Glutamatergic neuron (in vitro differentiated cells): ENCODE data around the gene GPR89B. TPM values are rescaled to one million over a fixed set of nuclear protein-coding genes. Genes with fewer than 3 reads are reported as not detected.
"Not testable (repeated sequence)": the region's sequence is repeated elsewhere in the genome, so short reads cannot be mapped to it uniquely, and the experiment has no call there.

Source experiments
- DNase-seq: peaks from one replicate; pipeline ENCODE4 v3.0.0; 2022
- H3K27ac Mint-ChIP-seq: one replicate; pipeline ENCODE4 v1.8.0; 2020; ENCODE audit warnings: mild to moderate bottlenecking, mixed read lengths, inconsistent platforms; ENCODE audit not compliant: unreplicated experiment
- H3K27me3 Mint-ChIP-seq: one replicate; pipeline ENCODE4 v1.8.0; 2020; ENCODE audit warnings: mild to moderate bottlenecking, moderate library complexity, mixed read lengths, inconsistent platforms; ENCODE audit not compliant: unreplicated experiment
- H3K36me3 Mint-ChIP-seq: one replicate; pipeline ENCODE4 v1.8.0; 2020; ENCODE audit warnings: mild to moderate bottlenecking, mixed read lengths, inconsistent platforms; ENCODE audit not compliant: unreplicated experiment
- H3K4me1 Mint-ChIP-seq: one replicate; pipeline ENCODE4 v1.8.0; 2020; ENCODE audit warnings: mild to moderate bottlenecking, low read depth, mixed read lengths, inconsistent platforms; ENCODE audit not compliant: unreplicated experiment
- H3K4me3 Mint-ChIP-seq: one replicate; pipeline ENCODE4 v1.8.0; 2020; ENCODE audit warnings: mild to moderate bottlenecking, mixed read lengths, inconsistent platforms; ENCODE audit not compliant: unreplicated experiment
- H3K9me3 Mint-ChIP-seq: one replicate; pipeline ENCODE4 v1.8.0; 2020; ENCODE audit warnings: mild to moderate bottlenecking, moderate library complexity, mixed read lengths, inconsistent platforms; ENCODE audit not compliant: unreplicated experiment
- CTCF ChIP-seq: fragments of 200-600 bp; sonication (generic); IDR thresholded peaks from one replicate; pipeline ENCODE4 v1.5.0; 2021; ENCODE audit not compliant: partially characterized antibody, unreplicated experiment
- total RNA-seq: library from RNA; stranded (reverse); fragmentation: NEBNext Ultra II Directional; extraction: Animal tissue kit (Norgen Biotek cat#: 25700); gene quantifications from one replicate; pipeline ENCODE4 v1.2.1, GENCODE V29; 2021; ENCODE audit not compliant: unreplicated experiment

Gene GPR89B
- total RNA-seq, 1 donor from 2014 or later: 26.0 TPM

GRCh38 chr1:147919896-147920295, 8.3 kb upstream of the GPR89B start:
- DNase-seq: no peak
- H3K9me3 Mint-ChIP-seq: no peaks in the 10 kb centered on the region
- no peak for TF ChIP-seq CTCF
- H3K4me3 Mint-ChIP-seq: no peak overlapping the region
- peaks cover 3% of the 10 kb centered on the region for H3K27me3 Mint-ChIP-seq
- H3K36me3 Mint-ChIP-seq: no peaks in the 10 kb centered on the region
- H3K27ac Mint-ChIP-seq: no peak overlapping the region
- H3K4me1 Mint-ChIP-seq: no peaks in the 10 kb centered on the region

GRCh38 chr1:147924813-147925212, 3.4 kb upstream of the GPR89B start:
- Mint-ChIP-seq H3K27me3 (peaks cover 3% of the 10 kb centered on the region), H3K4me3 (no peak overlapping the region), H3K9me3 (no peaks in the 10 kb centered on the region), H3K27ac (no peak overlapping the region), H3K4me1 (no peaks in the 10 kb centered on the region), H3K36me3 (no peaks in the 10 kb centered on the region)
- TF ChIP-seq CTCF: no peak
- no peak for DNase-seq

- not testable (repeated sequence) for H3K27me3 Mint-ChIP-seq, H3K4me3 Mint-ChIP-seq, H3K9me3 Mint-ChIP-seq, H3K4me1 Mint-ChIP-seq, H3K36me3 Mint-ChIP-seq, H3K27ac Mint-ChIP-seq, DNase-seq
These were observed 1.0 kb upstream of the GPR89B start for GRCh38 chr1:147927215-147927614.

GRCh38 chr1:147927689-147928088, 531 bp upstream of the GPR89B start:
- H3K27ac Mint-ChIP-seq, H3K36me3 Mint-ChIP-seq, DNase-seq, H3K4me3 Mint-ChIP-seq, H3K4me1 Mint-ChIP-seq, H3K9me3 Mint-ChIP-seq, H3K27me3 Mint-ChIP-seq: not testable (repeated sequence)

- not testable (repeated sequence) for H3K4me1 Mint-ChIP-seq, H3K9me3 Mint-ChIP-seq, H3K36me3 Mint-ChIP-seq, H3K27me3 Mint-ChIP-seq, H3K4me3 Mint-ChIP-seq, H3K27ac Mint-ChIP-seq, DNase-seq
These were observed 2.9 kb downstream of the GPR89B start for GRCh38 chr1:147931137-147931536.

- DNase-seq, H3K27ac Mint-ChIP-seq: not testable (repeated sequence)
These were observed 7.1 kb downstream of the GPR89B start for GRCh38 chr1:147935296-147935695.

GRCh38 chr1:147940456-147940855, 12.2 kb downstream of the GPR89B start:
- not testable (repeated sequence) for H3K27me3 Mint-ChIP-seq, DNase-seq, H3K4me1 Mint-ChIP-seq, H3K27ac Mint-ChIP-seq, H3K9me3 Mint-ChIP-seq, H3K4me3 Mint-ChIP-seq, H3K36me3 Mint-ChIP-seq

More at GRCh38 chr1:147935296-147935695, 7.1 kb downstream of the GPR89B start:
- not testable (repeated sequence) for H3K4me3 Mint-ChIP-seq, H3K4me1 Mint-ChIP-seq, H3K27me3 Mint-ChIP-seq, H3K9me3 Mint-ChIP-seq, H3K36me3 Mint-ChIP-seq

GRCh38 chr1:147942563-147942962, 14.3 kb downstream of the GPR89B start:
- DNase-seq, H3K27ac Mint-ChIP-seq, H3K9me3 Mint-ChIP-seq, H3K4me1 Mint-ChIP-seq, H3K36me3 Mint-ChIP-seq, H3K27me3 Mint-ChIP-seq, H3K4me3 Mint-ChIP-seq: not testable (repeated sequence)

GRCh38 chr1:147949517-147949916, 21.3 kb downstream of the GPR89B start:
- not testable (repeated sequence) for H3K4me1 Mint-ChIP-seq, H3K27ac Mint-ChIP-seq

GRCh38 chr1:147958906-147959305, 30.7 kb downstream of the GPR89B start:
- not testable (repeated sequence) for H3K9me3 Mint-ChIP-seq, H3K27ac Mint-ChIP-seq, DNase-seq, H3K36me3 Mint-ChIP-seq, H3K27me3 Mint-ChIP-seq, H3K4me1 Mint-ChIP-seq, H3K4me3 Mint-ChIP-seq

More at GRCh38 chr1:147949517-147949916, 21.3 kb downstream of the GPR89B start:
- not testable (repeated sequence) for H3K9me3 Mint-ChIP-seq, H3K27me3 Mint-ChIP-seq, H3K36me3 Mint-ChIP-seq, H3K4me3 Mint-ChIP-seq
- DNase-seq: peak; percentile 19

- H3K27ac Mint-ChIP-seq, H3K36me3 Mint-ChIP-seq, DNase-seq: not testable (repeated sequence)
These were observed 31.5 kb downstream of the GPR89B start for GRCh38 chr1:147959680-147960079.

More at GRCh38 chr1:147959680-147960079, 31.5 kb downstream of the GPR89B start:
- H3K4me3 Mint-ChIP-seq, H3K9me3 Mint-ChIP-seq, H3K27me3 Mint-ChIP-seq, H3K4me1 Mint-ChIP-seq: not testable (repeated sequence)
